Breast epithelium (tissue), 3 donors: Measurements from ENCODE around the gene MLYCD.

Experiments used
- CTCF ChIP-seq, 3 donors: fragments of 450-650 bp; IDR thresholded peaks; one replicate each; pipeline ENCODE4 v1.5.1; 2016 to 2017; ENCODE audit warnings: antibody characterized with exemption in 3 of 3, mild to moderate bottlenecking in 3 of 3, moderate library complexity in 3 of 3
- POLR2AphosphoS5 ChIP-seq, 3 donors: sonication (generic); formaldehyde crosslinking; IDR thresholded peaks; one replicate each; pipeline ENCODE4 v1.6.1; 2017; ENCODE audit warnings: antibody characterized with exemption in 3 of 3

- TF ChIP-seq CTCF (IDR thresholded peaks at IDR 0.05) (no peak), POLR2AphosphoS5 (IDR thresholded peaks at IDR 0.05) (no peak)
Observed at GRCh38 chr16:83863682-83864081, 35.2 kb upstream of the MLYCD start.
